RPMI8226 (cell line): ENCODE data around the gene SPRING1.
A peak's percentile ranks its signal among the peaks of the same experiment; 100 is the strongest.

Experiments used
- DNase-seq: peaks from one replicate; pipeline ENCODE4 v3.0.0-alpha.2; 2015

The SPRING1 gene

DNA sequence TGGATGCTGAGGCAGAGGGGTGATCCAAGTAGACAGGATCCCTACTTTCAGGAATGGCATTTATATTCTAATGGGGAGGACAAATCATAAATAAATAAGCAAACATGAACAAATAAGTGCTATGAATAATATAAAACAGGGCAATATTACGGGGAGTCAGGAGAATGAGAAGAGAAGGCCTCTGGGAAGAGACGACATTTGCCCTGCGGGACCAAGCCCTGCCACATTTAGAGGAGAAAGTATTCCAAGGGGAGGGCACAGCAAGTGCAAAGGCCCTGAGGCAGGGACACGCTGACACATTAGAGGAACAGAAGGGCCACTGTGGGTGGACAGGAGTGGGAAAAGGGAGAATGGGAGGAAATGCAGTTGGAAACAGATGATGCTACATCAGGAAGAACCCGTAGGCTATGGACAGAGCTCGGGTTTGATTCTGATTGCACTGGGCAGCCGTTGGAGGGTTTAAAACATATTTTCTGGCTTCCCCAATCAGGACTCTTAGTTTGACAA lies 1.6 kb upstream of the SPRING1 start:
- no peak for DNase-seq

DNA sequence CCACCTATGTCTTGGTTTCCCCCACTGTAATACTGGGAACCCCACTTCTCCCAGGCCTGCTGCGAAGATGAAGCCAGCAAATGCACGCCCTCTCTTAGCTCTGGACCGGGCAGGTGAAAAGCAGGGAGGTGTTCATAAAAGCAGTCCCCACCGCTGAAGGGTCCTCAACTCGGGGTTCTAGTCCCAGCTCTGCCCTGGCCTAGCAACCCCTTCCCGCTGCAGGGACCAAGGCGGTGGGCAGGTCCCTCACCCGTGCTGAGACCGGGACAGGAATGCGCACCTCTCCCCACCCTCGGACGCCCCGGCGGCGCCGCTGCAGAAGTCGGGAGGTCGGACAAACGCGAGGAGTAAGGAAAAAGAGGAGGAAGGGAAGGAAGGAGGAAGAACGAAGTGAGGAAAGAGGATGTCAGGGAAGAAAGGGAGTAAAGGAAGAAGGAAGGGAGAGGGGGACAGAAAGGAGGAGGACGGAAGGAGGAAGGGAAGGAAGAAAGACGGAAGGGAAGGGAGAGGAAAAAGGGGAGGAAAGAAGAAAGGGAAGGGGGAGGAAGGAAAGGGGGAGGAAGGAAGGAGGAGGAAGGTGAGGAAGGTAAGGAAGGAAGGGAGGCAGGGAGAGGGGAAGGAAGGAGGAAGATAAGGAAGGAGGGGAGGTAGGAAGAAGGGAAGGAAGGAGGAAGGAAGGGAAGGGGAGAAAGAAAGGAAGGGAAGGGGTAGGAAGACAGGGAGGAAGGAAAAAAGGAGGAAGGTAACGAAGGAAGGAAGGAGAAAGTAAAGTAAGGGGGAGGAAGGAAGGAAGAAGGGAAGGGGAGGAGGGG lies 701 bp downstream of the SPRING1 start:
- DNase-seq: peak; percentile 8

DNA sequence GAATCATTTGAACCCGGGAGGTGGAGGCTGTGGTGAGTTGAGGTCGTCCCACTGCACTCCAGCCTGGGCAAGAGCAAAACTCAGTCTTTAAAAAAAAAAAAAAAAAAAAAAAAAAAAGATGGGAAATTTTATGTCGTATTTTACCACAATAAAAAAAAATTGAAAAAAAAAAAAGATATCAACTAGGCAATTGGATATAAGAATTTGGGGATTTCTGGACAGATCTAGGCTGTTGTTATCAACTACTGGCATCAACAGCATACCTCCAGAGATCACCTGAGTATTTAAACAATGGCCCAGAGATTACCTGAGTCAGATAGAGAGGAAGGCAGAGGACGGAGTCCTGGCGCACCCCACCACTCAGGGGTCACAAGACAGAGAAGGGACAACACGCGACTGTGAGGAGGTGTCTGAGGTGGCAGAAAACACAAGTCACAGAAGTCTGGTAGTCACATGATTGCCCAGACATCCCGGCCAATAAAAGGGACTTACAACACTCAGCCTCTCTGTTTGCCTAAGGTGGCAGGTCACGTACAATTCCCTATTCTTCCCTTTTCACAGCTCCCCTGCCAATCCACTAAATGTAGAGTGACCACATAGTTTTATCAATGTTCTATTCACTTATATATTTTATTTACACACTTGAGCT lies 1.8 kb downstream of the SPRING1 start:
- no peak for DNase-seq

DNA sequence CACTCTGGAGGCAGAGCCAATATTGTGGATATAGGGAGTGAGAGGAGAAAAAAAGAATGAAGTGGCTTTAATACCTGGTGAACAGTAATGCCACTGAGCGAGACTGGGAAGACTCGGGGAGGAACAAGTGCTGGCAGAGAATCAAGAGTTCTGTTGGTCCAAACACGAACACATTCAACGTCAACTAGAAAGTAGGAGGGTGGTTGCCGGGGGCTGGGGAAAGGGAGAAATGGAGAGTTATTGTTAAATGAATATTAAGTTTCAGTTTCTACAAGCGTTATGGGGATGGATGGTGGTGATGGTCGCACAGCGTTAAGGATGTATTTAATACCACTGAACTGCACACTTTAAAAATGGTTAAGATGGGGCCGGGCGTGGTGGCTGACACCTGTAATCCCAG lies 2.8 kb downstream of the SPRING1 start:
- no peak for DNase-seq

DNA sequence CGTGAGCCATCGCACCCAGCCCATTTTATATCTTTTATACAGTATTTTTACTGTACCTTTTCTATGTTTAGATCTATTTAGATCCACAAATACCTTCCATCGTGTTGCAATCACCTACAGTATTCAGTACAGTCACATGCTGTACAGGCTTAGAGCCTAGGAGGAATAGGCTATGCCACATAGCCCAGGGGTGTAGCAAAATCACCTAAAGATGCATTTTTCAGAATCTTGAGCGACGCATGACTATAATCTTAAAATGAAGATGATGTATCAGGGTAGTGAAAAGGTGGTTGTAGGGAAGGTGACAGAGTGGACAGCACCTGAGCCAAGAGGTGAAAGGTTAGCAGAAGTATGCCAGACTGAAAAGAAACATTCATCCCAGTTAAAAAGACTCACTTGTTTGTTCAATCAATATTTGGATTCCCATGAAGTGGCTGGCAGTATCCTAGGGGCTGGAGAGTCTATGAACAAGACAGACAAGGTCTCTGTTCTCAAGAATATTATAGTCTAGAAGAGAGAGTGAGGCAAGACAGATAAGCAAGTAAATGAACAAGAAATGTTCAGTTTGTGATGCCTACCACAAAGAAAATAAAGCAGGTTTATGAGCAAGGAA lies 3.6 kb downstream of the SPRING1 start:
- no peak for DNase-seq

DNA sequence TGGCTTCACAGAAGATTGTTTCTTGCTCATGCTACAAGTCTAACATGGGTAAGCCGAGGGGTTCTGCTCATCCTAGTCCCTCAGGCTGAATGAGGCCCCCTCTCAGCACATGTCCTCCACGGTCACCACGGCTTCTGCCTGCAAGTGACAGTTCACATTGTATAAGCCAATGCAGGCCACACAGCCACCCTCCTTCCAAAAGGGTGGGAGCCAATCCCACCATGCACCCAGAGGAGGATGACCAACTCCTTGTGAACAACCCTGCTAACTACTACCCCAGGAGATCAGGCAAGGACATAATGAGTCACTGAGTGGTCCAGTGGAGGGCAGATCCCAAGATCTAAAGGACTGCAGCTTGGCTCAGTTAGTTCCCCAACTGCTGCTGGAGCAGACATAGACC lies 6.1 kb downstream of the SPRING1 start:
- DNase-seq: no peak

DNA sequence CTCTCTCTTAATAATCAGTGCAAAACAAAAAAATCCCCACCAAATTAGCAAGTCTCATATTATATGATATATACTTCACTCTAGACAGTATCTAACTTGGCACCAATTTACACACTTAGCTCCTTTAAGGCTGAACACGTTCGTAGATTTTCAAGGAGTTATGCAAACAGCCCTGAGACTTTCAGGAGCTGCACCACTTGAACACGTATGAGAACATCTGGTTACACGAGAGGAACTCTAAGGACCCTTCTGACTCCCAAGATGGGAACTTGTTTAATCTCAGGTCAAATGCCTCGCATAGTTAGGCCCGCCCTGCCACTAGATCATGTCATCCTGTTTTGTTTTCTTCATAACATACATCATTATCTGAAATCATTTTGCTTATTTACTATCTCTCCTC lies 10.0 kb downstream of the SPRING1 start:
- DNase-seq: no peak

DNA sequence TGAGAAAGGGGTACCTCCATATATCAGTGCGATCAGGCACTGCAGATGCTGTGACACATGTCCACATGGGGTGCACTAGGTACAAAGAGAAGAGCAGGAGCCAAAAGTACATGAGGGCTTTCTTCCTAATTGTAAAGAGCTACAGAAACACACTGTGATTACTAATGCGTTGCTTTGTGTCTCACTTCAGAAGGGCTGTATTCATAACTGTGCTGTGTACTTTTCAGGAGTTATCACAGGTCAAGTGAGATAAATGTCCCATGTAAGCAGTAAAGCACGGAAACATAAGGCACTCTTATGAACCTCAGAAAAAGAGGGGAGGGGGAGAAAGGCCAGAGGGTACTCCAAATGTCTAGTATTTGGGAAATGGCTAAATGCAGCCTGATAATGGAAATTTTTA lies 10.6 kb downstream of the SPRING1 start:
- no peak for DNase-seq

DNA sequence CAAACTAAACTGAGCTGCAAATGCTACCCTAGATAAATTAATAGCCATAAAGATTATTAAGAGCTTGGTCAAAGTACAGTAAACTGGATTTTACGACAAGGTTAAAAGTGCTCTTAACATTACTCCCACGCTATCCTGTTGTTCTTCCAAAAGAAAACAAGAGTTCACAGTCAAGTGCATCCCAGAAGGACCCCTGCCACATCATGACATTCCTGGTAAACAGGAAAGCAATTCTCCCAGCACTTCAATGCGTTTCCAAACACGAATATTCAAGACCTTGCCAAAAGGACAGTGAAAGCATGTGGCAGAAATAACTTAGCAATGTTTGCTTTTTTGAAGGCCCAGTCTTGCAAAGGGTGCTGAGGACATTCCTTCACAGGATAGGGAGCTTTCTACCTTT lies 11.2 kb downstream of the SPRING1 start:
- DNase-seq: no peak

DNA sequence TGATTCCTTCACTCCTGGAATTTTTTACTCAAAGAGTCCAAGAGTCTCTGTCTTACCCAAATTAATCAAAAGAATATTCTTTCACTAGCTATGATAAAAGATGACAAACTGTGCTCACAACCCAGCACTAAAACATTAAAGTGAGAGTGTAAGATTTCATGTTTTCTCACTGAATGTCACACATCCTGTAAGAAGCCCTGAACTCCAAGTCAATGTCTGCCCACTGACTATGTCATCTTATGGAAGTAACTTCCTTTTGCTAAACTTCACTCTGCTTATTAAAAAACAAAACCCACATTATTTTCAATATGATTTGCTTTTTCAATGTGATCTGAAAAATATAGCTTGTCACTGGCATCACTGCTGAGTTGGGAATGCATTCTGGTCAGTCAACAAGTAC lies 15.6 kb downstream of the SPRING1 start:
- no peak for DNase-seq

DNA sequence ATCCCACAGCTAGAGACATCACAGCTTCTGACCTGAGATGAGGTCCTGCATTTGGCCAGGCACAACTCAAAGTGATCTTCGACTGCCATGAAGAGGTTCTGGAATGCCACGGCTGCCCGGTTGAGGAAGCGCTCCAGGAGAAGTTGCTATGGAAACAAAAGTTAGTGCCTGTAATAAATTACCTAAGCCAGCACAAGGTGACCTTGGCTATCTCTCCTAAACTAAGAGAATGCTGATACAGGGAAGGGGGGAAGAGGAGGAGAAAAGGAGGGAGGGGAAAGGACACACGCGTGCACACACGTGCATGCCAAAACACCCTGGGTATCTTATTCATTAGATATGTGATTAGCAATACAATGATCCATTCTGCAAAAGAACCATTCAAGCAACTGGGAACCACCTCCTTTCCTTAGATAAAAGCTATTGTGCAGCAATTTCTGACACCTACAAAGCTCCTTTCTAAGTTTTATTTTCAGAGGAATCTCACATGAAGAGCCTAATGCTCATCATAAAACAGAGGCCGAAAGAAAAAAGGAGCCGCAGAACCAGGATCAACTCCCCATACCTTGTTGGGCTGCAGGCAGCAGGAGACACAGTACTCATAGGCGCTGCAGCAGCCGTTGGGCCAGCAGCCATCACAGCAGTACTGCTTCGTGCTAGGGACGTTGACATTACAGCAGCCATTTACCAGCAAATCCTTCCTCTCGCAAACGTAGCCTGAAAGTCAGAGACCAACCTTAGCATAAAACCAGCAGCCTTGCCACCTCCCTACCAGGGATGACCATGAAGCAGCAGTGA lies 17.9 kb downstream of the SPRING1 start:
- DNase-seq: no peak

DNA sequence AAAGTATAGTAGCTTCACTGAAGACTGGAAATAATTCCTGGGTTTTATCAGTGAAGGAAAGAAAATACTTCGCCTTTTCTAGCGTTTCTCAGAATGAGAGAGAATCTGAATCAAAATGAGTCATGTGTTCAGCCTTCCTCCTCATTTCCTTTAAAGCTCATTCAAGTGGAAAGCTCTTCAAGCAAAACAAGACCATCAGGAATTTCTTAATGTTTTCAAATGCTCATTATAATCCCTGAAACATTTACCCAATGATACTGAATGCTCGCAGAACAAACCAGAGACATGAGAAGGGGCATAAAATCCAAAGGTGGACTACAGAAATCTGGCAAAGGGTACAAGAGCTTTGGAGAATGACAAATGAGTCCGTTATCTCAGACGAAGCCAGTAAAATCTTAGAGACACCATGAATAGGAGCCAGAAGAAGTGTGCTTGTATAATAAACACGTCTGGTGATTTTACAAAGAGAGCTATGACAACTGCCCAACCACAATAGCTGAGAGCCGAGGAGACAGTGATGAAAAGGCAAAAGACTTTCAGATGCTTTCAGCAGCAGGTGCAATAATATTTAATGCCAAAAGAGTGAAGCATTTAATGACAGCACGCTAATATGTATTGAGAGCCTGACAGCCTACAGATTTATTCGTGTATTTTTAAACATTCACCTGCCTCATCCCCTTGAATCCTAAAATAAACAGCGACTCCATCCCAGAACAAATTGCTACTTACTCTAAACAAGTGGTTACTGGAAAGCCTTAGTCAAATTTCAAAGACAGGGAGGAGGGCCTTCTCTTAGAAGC lies 19.0 kb downstream of the SPRING1 start:
- no peak for DNase-seq

DNA sequence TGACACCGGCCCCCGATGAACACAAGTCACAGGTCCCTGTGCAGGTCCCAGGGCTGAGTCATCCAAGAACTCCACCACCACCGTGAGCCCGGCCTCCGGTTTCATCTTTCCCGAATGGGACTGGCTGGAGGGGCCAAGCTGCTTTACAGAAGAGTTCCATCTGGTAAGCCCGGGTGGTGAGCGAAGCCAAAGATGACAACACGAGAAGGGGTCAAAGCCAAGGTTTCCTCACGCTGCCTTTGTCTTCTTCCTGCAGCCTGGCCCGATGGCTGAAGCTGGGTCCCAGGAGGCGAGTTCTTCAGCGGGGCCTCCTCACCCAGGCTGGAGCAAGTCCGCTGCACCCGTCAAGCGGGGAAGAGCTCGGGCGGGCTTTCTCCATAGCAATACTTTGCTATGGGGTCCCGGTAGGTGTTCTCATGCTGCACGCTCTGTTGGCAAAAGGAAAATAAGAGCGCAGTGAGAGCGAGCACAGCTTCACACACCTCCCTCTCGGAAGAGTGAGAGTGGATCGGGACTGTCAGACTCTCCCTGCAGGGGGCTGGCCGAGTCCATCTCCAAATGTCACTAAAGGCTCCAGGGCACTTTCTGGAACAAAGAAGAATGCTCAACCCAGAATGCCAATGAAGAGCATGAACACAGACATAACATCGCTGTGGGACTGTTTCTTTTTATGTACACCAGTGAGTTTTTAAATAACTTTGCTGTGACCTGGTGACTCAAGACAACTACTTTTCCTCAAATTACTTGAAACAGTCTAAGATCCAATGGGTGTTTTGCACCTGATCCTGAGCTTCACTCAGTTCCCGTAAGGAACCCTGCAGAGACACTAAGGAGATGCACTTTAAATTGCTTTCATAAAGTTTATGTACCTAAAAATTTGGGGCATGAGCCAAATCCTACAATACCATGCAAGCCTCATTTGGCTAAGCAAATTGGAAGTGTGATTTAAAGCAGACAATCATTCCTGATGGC lies 20.1 kb downstream of the SPRING1 start:
- DNase-seq: no peak

DNA sequence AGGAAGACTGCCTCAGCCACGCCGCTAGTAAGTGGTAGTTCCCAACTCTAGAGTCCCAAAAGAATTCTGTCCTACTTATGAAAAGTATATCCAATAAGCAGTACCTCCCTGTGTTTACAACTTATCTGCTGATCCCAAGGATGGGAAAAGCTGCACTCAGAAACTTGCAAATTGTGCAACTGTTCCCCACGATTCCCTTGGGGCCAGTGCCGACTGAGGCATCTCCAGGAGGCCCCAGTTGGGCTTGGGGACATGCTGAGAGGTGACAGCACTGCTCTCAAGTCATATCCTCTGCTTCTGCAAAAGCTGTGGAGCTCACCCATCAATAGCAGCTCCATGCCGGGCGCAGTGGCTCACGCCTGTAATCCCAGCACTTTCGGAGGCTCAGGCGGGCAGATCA lies 23.7 kb downstream of the SPRING1 start:
- no peak for DNase-seq

DNA sequence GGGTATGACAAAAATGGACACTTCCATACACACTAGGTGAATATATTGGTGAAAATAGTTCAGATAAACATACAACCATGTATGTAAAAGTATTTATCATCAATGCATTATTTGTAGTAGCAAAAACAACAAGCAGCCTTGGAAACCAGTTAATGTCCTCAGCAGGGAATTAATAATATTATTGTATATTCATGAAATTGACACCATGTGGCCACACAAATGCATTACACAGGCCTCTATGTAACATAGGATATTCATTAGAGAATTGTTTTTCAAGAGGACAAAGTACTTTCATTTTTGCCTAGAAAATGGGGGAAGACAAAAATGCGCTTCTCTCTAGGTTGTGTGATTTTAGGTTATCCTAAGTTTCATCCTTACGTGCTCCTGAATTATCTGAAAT lies 24.3 kb downstream of the SPRING1 start:
- no peak for DNase-seq

DNA sequence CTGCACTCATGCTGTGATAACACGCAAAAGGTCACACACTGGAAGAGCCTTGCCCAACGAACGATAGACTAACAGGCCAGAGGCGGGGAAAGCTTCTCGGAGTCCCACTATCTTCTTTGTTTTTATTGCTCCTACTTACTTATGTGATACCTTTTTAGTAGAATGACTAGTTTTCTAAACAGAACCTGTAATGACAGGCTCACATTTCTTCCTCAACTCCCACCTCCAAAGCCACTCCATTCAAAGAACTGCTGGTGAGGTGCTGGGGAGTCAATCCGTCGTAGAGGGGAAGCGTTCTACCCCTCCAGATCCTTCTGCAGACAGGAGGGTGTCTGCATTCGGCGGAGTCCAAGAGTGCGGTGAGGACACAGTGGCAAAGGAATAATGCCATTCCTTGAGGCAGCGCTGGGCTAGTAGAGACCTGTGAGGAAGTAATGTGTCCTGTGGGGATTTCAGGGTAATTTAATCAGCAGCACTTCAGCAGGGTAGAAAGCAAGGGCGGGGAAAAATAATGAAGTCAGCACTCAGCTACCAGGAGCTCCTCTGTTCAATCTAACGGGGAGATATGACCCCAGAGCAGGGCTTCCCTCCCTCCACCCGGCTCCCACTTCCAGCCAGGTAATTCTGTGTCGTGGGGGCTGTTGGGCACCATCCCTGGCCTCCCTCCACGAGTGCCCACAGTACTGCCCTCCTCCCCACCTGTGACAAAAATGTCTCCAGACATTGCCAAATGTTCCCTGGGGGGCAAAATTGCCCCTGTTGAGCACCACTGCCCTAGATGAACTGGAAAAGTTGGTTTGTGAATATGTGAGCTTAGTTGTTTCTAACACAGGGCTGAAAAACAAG lies 25.2 kb downstream of the SPRING1 start:
- no peak for DNase-seq

DNA sequence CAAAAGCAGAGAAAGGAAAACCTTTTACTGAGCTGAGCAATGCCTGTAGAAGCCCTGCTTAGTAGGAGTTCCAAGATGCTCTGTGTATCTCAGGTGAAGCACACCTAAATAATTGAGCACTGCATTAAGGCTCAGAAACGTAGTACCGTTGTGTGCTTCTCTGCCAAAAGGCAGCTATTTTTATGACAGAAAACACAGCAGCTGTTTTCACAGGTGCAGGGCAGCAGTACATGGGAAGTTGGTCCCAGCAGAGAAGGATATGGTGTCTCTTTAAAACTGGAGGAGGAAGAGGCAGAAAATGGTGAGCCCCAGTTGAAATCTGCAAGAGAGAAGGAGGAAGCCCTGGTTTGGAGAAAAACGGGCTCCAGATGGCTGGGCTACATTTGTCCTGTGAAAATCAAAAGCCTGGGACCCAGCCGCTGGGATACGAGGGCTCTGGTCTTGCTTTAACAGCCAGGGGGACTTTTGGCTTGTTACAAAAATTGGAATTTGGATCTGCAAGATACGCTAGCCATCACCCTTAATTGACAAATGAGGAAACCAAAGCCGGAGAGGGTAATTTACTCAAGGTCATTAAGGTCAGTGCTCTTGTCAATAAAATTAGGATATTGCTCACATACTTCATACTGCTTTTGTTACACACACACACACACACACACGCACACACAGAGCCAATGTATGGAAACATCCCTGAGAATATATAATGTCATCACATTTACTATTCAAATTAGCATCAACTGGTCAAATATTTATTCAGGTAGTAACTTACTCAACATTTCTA lies 27.3 kb downstream of the SPRING1 start:
- DNase-seq: peak; percentile 78

DNA sequence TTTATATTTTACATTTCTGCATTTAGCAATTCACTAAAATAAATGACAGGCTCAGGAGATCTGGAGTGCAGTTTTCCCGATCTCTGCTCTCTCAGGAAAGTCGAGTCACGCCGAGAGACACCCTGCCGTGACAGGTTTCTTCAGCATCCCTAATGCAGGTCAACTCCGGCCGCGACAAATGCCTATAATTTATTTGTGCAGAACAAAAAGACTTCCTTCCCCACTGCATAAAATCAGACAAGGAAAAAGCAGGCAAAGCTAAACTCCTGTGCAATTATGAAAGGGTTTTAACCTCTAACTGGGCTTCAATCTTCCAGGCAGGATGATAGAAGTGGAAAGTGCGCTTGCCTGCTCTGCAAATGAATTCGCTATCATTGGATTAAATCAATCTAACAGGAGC lies 28.1 kb downstream of the SPRING1 start:
- DNase-seq: no peak
